Esophagus squamous epithelium (tissue), 5 donors: ENCODE results near the gene MED27. TPM values are rescaled to one million over a fixed set of nuclear protein-coding genes. Genes with fewer than 3 reads are reported as not detected.

Source experiments
- DNase-seq: peaks from one replicate; lab custom pipeline; 2025; lab: John Stamatoyannopoulos, UW
- H3K27ac ChIP-seq, 4 donors: fragments of 200-600 bp; sonication (generic); one replicate each; pipeline ENCODE4 v1.5.1; 2016 to 2019; ENCODE audit warnings: mild to moderate bottlenecking in 1 of 4
- H3K27me3 ChIP-seq, 4 donors: fragments of 200-600 bp; sonication (generic); 1 replicate in 3 of 4; 2 replicates in 1 of 4; pipeline versions ENCODE4 v1.5.1 to v1.6.0; 2017 to 2021; ENCODE audit warnings: antibody characterized with exemption in 1 of 4
- H3K36me3 ChIP-seq, 3 donors: fragments of 200-600 bp; sonication (generic); one replicate each; pipeline ENCODE4 v1.5.1; 2016 to 2019
- H3K4me1 ChIP-seq, 3 donors: fragments of 200-600 bp; sonication (generic); one replicate each; pipeline ENCODE4 v1.5.1; 2017 to 2019
- H3K4me3 ChIP-seq, 4 donors: fragments of 200-600 bp; sonication (generic); 1 replicate in 3 of 4; 2 replicates in 1 of 4; pipeline ENCODE4 v1.5.1; 2016 to 2019; ENCODE audit warnings: mild to moderate bottlenecking in 2 of 4, moderate library complexity in 1 of 4
- H3K9me3 ChIP-seq, 3 donors: fragments of 200-600 bp; sonication (generic); one replicate each; pipeline ENCODE4 v1.5.1; 2016 to 2019
- POLR2A ChIP-seq, 4 donors: fragments of 450-650 bp; IDR thresholded peaks; one replicate each; pipeline ENCODE4 v1.6.1; 2017; ENCODE audit warnings: antibody characterized with exemption in 4 of 4, mild to moderate bottlenecking in 4 of 4, moderate library complexity in 3 of 4
- WGBS, 2 donors: methylation state at CpG; one replicate each; pipeline ENCODE4 v1.1.5; 2018; 5-methylcytosine and 5-hydroxymethylcytosine counted together
- intact Hi-C: fragments of 100-400 bp; cut with DNase I; formaldehyde crosslinking; loops from one replicate; pipeline ENCODE4 v1.15.0; 2022
- total RNA-seq, 4 donors: library from RNA; depleted of rRNA; stranded (reverse); fragments of >200 nt; gene quantifications; one replicate each; pipeline ENCODE4 v1.1.0, GENCODE V29; 2016
- TF ChIP-seq, protein P1 (sequence below), 6 experiments: fragments of 450-650 bp in 4 of 6; fragments of 200-600 bp in 2 of 6; sonication (generic) in 2 of 6; IDR thresholded peaks; one replicate each; pipeline ENCODE4 v1.5.1; 2016 to 2019; ENCODE audit warnings: antibody characterized with exemption in 6 of 6, mild to moderate bottlenecking in 4 of 6, moderate library complexity in 4 of 6
- donor health status: DM: yes; HTN: yes; CAD: no.

MED27 gene
- total RNA-seq, 4 donors from 2014 or later: 10.6 to 20.0 (median 17.6) TPM

DNA sequence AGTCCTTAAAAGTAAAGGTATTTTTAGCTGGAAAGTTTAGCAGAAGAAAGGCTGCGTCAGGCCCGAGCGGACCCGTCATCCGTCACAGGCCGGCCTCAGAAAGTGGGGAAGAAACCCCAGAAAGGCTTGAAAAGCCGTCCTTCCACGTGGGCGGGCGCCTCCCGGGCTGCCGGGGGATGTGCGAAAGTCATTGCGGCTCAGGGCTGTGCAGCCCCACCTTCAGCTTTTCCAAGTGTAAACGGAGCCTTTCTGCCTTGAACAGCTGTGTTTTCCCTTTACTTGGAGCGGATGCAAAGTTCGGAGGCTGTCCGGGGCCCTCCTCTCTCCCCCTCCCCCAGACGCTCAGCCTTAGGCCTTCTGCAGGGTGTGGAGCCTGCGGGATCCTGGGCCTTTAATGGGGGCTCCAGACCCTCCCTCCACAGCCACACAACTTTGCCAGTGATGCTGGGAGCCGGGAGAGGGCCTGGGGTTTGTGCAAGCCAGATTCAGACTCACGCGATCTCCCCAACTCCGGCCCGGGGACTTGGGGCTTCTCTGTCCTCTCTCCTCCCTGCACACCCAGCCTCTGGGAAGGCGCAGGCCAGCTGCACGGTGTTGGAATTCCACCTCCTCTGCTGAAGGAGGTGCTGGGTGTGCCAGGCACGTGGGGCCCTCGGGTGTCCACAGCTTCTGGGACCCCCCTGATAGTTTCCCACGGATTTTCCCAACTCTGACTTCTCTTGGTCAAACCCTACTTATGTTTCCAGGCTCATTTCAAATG lies 244.3 kb downstream of the MED27 start:
- Histone ChIP-seq H3K9me3 (peaks cover 0 to 15% (median 9%) of the 10 kb centered on the region in 3 donors), H3K4me3 (peak overlapping the region in 2 of 4 donors; percentile 7 to 30), H3K36me3 (no peaks in the 10 kb centered on the region), H3K27me3 (peaks cover 0 to 88% (median 0%) of the 10 kb centered on the region in 4 donors), H3K27ac (no peak overlapping the region), H3K4me1 (peaks cover 0 to 8% (median 0%) of the 10 kb centered on the region in 3 donors)
- intact Hi-C loops: no loop called here
- TF ChIP-seq, protein P1, sequence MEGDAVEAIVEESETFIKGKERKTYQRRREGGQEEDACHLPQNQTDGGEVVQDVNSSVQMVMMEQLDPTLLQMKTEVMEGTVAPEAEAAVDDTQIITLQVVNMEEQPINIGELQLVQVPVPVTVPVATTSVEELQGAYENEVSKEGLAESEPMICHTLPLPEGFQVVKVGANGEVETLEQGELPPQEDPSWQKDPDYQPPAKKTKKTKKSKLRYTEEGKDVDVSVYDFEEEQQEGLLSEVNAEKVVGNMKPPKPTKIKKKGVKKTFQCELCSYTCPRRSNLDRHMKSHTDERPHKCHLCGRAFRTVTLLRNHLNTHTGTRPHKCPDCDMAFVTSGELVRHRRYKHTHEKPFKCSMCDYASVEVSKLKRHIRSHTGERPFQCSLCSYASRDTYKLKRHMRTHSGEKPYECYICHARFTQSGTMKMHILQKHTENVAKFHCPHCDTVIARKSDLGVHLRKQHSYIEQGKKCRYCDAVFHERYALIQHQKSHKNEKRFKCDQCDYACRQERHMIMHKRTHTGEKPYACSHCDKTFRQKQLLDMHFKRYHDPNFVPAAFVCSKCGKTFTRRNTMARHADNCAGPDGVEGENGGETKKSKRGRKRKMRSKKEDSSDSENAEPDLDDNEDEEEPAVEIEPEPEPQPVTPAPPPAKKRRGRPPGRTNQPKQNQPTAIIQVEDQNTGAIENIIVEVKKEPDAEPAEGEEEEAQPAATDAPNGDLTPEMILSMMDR (IDR thresholded peaks at IDR 0.05): no peak
- no peak for TF ChIP-seq POLR2A (IDR thresholded peaks at IDR 0.05)
- DNase-seq: no peak
- WGBS, 2 donors: 18 to 31% methylated on average over 12 to 22 of the region's 30 CpGs

DNA sequence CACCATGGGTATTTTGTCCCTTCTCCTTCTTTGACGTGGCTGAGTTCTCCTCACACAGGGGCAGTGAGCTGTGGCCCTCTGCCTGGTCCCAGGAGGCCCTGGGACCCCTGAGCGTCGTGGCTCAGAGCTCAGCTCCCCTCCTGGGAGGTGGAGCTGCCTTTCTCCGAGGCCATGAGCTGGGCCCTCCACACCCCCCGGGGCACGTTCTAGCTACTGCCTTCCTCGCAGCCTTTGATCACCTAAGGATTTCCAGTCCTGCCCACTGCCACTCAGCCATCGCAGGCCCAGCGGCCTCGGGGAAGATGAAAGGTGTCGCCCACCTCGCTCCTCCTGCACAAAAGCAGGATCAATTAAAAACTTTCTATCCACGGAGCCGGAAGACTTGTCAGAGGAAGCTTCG lies 244.9 kb downstream of the MED27 start:
- WGBS, 2 donors: 24 to 39% methylated on average over 2 to 12 of the region's 15 CpGs
- intact Hi-C loops: no loop called here
- Histone ChIP-seq H3K27me3 (peaks cover 0 to 82% (median 0%) of the 10 kb centered on the region in 4 donors), H3K4me3 (peak overlapping the region in 1 of 4 donors; percentile 7), H3K27ac (no peak overlapping the region), H3K9me3 (peaks cover 0 to 15% (median 9%) of the 10 kb centered on the region in 3 donors), H3K4me1 (peaks cover 0 to 8% (median 0%) of the 10 kb centered on the region in 3 donors), H3K36me3 (no peaks in the 10 kb centered on the region)
- DNase-seq: no peak
- TF ChIP-seq POLR2A (IDR thresholded peaks at IDR 0.05): no peak
- TF ChIP-seq, protein P1 (IDR thresholded peaks at IDR 0.05): no peak

DNA sequence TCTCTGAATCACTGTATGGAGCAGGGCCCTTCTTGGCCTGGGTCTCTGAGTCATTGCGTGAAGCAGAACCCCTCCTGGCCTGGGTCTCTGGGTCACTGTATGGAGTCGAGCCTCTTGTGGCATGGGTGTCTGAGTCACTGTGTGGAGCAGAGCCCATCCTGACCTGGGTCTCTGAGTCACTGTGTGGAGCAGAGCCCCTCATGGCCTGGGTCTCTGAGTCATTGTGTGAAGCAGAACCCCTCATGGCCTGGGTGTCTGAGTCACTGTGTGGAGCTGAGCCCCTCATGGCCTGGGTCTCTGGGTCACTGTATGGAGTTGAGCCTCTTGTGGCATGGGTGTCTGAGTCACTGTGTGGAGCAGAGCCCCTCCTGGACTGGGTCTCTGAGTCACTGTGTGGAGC lies 245.8 kb downstream of the MED27 start:
- intact Hi-C loops: no loop called here
- 50 to 92% methylated on average over 2 of the region's 2 CpGs for WGBS, 2 donors
- peaks cover 0 to 74% (median 0%) of the 10 kb centered on the region in 4 donors for H3K27me3 ChIP-seq
- TF ChIP-seq POLR2A (IDR thresholded peaks at IDR 0.05): no peak
- TF ChIP-seq, protein P1 (IDR thresholded peaks at IDR 0.05): no peak
- no peaks in the 10 kb centered on the region for H3K36me3 ChIP-seq
- DNase-seq: no peak
- peaks cover 0 to 15% (median 9%) of the 10 kb centered on the region in 3 donors for H3K9me3 ChIP-seq
- H3K4me1 ChIP-seq: peaks cover 0 to 8% (median 0%) of the 10 kb centered on the region in 3 donors
- H3K27ac ChIP-seq: no peak overlapping the region
- H3K4me3 ChIP-seq: no peak overlapping the region

DNA sequence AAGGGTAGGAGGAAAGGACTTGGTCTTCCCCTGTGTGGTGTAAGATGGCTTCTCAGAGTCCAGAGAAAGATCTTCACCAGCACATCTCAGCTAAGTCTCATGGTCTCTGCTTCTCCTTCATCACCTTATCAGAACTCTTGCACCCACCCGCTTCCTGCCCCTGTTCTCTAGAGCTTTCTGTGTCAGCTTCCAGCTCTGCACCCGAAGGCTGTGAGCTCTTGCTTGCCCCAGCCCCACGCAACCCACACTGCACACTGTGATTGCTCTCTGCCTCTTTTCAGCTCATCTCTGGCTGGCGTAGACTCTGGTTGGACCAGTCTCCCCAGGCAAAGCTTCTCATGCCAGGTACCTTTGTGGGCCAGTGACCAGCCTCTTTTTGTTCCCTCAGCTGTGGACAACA lies 246.6 kb downstream of the MED27 start:
- WGBS, 2 donors: 77 to 85% methylated on average over 4 of the region's 4 CpGs
- no peak overlapping the region for H3K27ac ChIP-seq
- H3K36me3 ChIP-seq: no peaks in the 10 kb centered on the region
- TF ChIP-seq, protein P1 (IDR thresholded peaks at IDR 0.05): no peak
- no peak for TF ChIP-seq POLR2A (IDR thresholded peaks at IDR 0.05)
- no peak overlapping the region for H3K4me3 ChIP-seq
- intact Hi-C loops: no loop called here
- H3K9me3 ChIP-seq: peaks cover 0 to 15% (median 9%) of the 10 kb centered on the region in 3 donors
- H3K4me1 ChIP-seq: peaks cover 0 to 8% (median 0%) of the 10 kb centered on the region in 3 donors
- no peak for DNase-seq
- H3K27me3 ChIP-seq: peaks cover 0 to 66% (median 1%) of the 10 kb centered on the region in 4 donors
